Keratinocyte (primary cell): ENCODE measurements around the gene GPM6B. TPM values are rescaled to one million over a fixed set of nuclear protein-coding genes. Genes with fewer than 3 reads are reported as not detected.
A peak's percentile ranks its signal among the peaks of the same experiment; 100 is the strongest.

Experiments used
- DNase-seq: peaks from one replicate; pipeline ENCODE4 v3.0.0-alpha.2; 2011; ENCODE audit warnings: low read depth, missing footprints, low spot score
- FAIRE-seq: peaks from 2 replicates; lab custom pipeline; 2011; peaks lifted over from hg19 to GRCh38; lab: Jason Lieb, UNC
- H2AFZ ChIP-seq: 2 replicates; pipeline ENCODE4 v1.6.0; 2012; ENCODE audit warnings: low read length, control low read depth, inconsistent platforms; ENCODE audit not compliant: control insufficient read depth
- H3K27ac ChIP-seq: 2 replicates; pipeline ENCODE4 v1.5.1; 2011; ENCODE audit warnings: low read length; ENCODE audit not compliant: control insufficient read depth, insufficient read depth
- H3K27me3 ChIP-seq: 3 replicates; pipeline ENCODE4 v1.6.0; 2011; ENCODE audit warnings: low read length; ENCODE audit not compliant: control insufficient read depth, insufficient read depth; ENCODE audit errors: extremely low read depth
- H3K36me3 ChIP-seq, 2 experiments: 2 replicates in 1 of 2; 3 replicates in 1 of 2; pipeline ENCODE4 v1.5.1; 2011; ENCODE audit warnings: low read length in 2 of 2, mild to moderate bottlenecking in 1 of 2; ENCODE audit not compliant: control insufficient read depth in 2 of 2, insufficient read depth in 2 of 2; ENCODE audit errors: extremely low read depth in 1 of 2
- H3K4me1 ChIP-seq: 3 replicates; pipeline ENCODE4 v1.5.1; 2011; ENCODE audit warnings: low read length; ENCODE audit not compliant: control insufficient read depth, insufficient read depth; ENCODE audit errors: extremely low read depth
- H3K4me2 ChIP-seq: 3 replicates; pipeline ENCODE4 v1.6.0; 2011; ENCODE audit warnings: low read depth, low read length; ENCODE audit not compliant: control insufficient read depth, insufficient read depth; ENCODE audit errors: extremely low read depth
- H3K4me3 ChIP-seq, 3 experiments: fragments of 200-600 bp in 1 of 3; sonication (generic) in 1 of 3; 2 replicates in 2 of 3; 3 replicates in 1 of 3; pipeline ENCODE4 v1.5.1; 2011 to 2016; ENCODE audit warnings: low read length in 3 of 3, mild to moderate bottlenecking in 3 of 3, control low read depth in 2 of 3, inconsistent platforms in 1 of 3, low read depth in 1 of 3, mixed read lengths in 1 of 3, mixed run types in 1 of 3, moderate library complexity in 1 of 3; ENCODE audit not compliant: control insufficient read depth in 2 of 3, insufficient read depth in 2 of 3; ENCODE audit errors: extremely low read depth in 1 of 3
- H3K79me2 ChIP-seq: 2 replicates; pipeline ENCODE4 v1.6.0; 2012; ENCODE audit warnings: low read length; ENCODE audit not compliant: control insufficient read depth, insufficient read depth
- H3K9ac ChIP-seq: 3 replicates; pipeline ENCODE4 v1.6.0; 2011; ENCODE audit warnings: low read length; ENCODE audit not compliant: control insufficient read depth, insufficient read depth; ENCODE audit errors: extremely low read depth
- H3K9me1 ChIP-seq: 3 replicates; pipeline ENCODE4 v1.6.0; 2011; ENCODE audit warnings: low read length; ENCODE audit not compliant: control insufficient read depth, insufficient read depth; ENCODE audit errors: extremely low read depth
- H3K9me3 ChIP-seq: 2 replicates; pipeline ENCODE4 v1.5.1; 2012; ENCODE audit warnings: low read depth, low read length; ENCODE audit not compliant: control insufficient read depth
- H4K20me1 ChIP-seq: 3 replicates; pipeline ENCODE4 v1.6.0; 2011; ENCODE audit warnings: low read length; ENCODE audit not compliant: control insufficient read depth, insufficient read depth; ENCODE audit errors: extremely low read depth
- EZH2 ChIP-seq: IDR thresholded peaks from one replicate; pipeline ENCODE4 v1.6.1; 2012; ENCODE audit warnings: inconsistent platforms, mild to moderate bottlenecking, low read length, moderate library complexity
- dilution Hi-C: fragments of 300-500 bp; cut with MboI; formaldehyde crosslinking; loops from one replicate; pipeline ENCODE4 v1.7.0; 2020; ENCODE audit warnings: low sequenced_read_pairs; ENCODE audit not compliant: extremely low pct_ligation_motif_present
- polyA plus RNA-seq, 5 experiments: library from polyadenylated mRNA; depleted of rRNA in 3 of 5; stranded (reverse) in 3 of 5; stranded (forward) in 1 of 5; unstranded in 1 of 5; fragments of >200 nt; gene quantifications; 1 replicate in 1 of 5; 2 replicates in 3 of 5; 3 replicates in 1 of 5; pipeline versions ENCODE4 v1.2.1 to v1.2.3, GENCODE V29; 2011 to 2012; ENCODE audit warnings: missing spikeins in 2 of 5, low read depth in 1 of 5, low replicate concordance in 1 of 5
- TF ChIP-seq, protein P1 (sequence below), 3 experiments: IDR thresholded peaks in 1 of 3; conservative IDR thresholded peaks in 1 of 3; optimal IDR thresholded peaks in 1 of 3; 2 replicates in 2 of 3; 3 replicates in 1 of 3; pipeline versions ENCODE3 to v1.5.1; 2011; ENCODE audit warnings: low read length in 3 of 3, mild to moderate bottlenecking in 3 of 3, moderate library complexity in 2 of 3, control low read depth in 1 of 3, inconsistent platforms in 1 of 3; ENCODE audit not compliant: insufficient read depth in 2 of 3; ENCODE audit errors: extremely low read depth in 1 of 3

Gene GPM6B
- polyA plus RNA-seq, 1 donor (not counting 4 experiments of a cell fraction or from before 2014, with no cell fraction given) = 0.26 TPM

- H3K79me2 ChIP-seq = peaks cover 1% of the 10 kb centered on the region
- DNase-seq (no peak), FAIRE-seq (no peak)
- peaks cover 2 to 4% of the 10 kb centered on the region in 2 experiments for H3K36me3 ChIP-seq
- H3K9me3 ChIP-seq = no peaks in the 10 kb centered on the region
- TF ChIP-seq EZH2 = no peak
- TF ChIP-seq, protein P1, sequence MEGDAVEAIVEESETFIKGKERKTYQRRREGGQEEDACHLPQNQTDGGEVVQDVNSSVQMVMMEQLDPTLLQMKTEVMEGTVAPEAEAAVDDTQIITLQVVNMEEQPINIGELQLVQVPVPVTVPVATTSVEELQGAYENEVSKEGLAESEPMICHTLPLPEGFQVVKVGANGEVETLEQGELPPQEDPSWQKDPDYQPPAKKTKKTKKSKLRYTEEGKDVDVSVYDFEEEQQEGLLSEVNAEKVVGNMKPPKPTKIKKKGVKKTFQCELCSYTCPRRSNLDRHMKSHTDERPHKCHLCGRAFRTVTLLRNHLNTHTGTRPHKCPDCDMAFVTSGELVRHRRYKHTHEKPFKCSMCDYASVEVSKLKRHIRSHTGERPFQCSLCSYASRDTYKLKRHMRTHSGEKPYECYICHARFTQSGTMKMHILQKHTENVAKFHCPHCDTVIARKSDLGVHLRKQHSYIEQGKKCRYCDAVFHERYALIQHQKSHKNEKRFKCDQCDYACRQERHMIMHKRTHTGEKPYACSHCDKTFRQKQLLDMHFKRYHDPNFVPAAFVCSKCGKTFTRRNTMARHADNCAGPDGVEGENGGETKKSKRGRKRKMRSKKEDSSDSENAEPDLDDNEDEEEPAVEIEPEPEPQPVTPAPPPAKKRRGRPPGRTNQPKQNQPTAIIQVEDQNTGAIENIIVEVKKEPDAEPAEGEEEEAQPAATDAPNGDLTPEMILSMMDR (optimal IDR thresholded peaks at IDR 0.05 in 1 of 3, IDR thresholded peaks at IDR 0.05 in 1 of 3, conservative IDR thresholded peaks at IDR 0.05 in 1 of 3; ENCODE audit: extremely low read depth in 1 of 3, insufficient read depth in 2 of 3, low read length in 3 of 3) = no peak
- no peaks in the 10 kb centered on the region for H3K9me1 ChIP-seq
- H3K9ac ChIP-seq = no peak overlapping the region
- H2AFZ ChIP-seq = no peak overlapping the region
- no peak overlapping the region for H3K4me2 ChIP-seq
- no peaks in the 10 kb centered on the region for H4K20me1 ChIP-seq
- H3K27me3 ChIP-seq = no peaks in the 10 kb centered on the region
- H3K27ac ChIP-seq = no peak overlapping the region
- dilution Hi-C loops = no loop called here
- H3K4me3 ChIP-seq = no peak overlapping the region
- H3K4me1 ChIP-seq = no peaks in the 10 kb centered on the region
Measured at GRCh38 chrX:13741695-13742094, 75.2 kb downstream of the GPM6B start.

DNA sequence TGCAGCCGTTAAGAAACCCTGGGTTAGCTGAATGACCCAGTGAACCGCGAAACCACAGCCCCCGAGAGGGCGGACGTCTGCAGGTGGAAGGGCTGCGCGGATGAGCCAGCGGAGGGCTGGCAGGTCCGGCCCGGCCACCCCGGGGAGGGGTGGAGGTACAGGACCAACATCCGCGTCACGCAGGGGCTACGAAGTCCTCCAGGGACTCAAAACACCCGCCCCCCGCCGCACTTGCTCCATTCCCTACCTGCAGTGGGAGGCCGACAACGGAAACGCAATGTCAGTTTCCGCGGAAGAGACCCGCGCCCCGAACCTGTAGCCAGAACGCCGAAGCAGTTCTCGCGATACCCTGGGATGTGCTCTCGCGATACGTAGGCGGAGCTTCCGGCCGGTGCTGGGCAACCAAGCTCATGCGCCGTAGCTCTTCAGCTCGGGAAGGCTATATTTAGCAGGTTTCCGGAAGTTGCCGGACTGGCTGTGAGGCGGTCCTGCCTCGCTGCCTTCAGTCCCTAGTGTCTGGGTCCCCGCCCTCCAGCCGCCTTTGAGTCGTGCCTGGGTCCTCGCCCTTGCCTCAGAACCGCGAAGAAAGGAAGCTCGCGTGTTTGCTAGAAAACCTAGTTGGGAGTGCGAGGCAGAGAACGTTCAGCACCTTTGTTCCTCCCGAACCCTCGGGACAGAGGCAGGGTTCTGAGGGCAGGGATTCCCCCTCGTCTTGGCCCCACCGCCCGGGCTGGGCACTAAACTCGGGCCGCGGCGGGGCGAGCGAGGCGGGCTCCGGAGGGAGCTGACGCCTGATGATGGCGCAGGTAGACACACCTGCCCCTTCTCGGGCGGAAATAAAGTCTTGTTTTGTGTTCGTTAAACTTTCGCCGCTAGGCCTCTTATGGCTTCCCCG, 82.4 kb downstream of the GPM6B start, which contains the start of the genes OFD1 and TRAPPC2:
Gene OFD1 (plus strand): TSS at position 471 of the 895 bp plus-strand sequence. CDS start 324 bp downstream, at position 795.
Gene TRAPPC2 (minus strand): TSS at position 343 of the 895 bp plus-strand sequence. CDS start 14,657 bp downstream, outside the sequence.
- Histone ChIP-seq H2AFZ (peak within 1 kb of the TSS; percentile 98), H3K36me3 (peaks cover under 1 to 2% of the 10 kb centered on the region in 2 experiments), H3K79me2 (peaks cover 47% of the 10 kb centered on the region), H3K27me3 (no peaks in the 10 kb centered on the region), H3K27ac (peak within 1 kb of the TSS; percentile 97), H3K9me1 (no peaks in the 10 kb centered on the region), H3K4me3 (peak within 1 kb of the TSS; percentile 87 to 99 (median 96)), H3K4me2 (peak within 1 kb of the TSS; percentile 96), H4K20me1 (no peaks in the 10 kb centered on the region), H3K4me1 (peaks cover 10% of the 10 kb centered on the region), H3K9ac (peak within 1 kb of the TSS; percentile 98), H3K9me3 (no peaks in the 10 kb centered on the region)
- dilution Hi-C loops = no loop called here
- FAIRE-seq = peak; percentile 91
- DNase-seq = peak; percentile 93
- TF ChIP-seq, protein P1 (optimal IDR thresholded peaks at IDR 0.05 in 1 of 3, IDR thresholded peaks at IDR 0.05 in 1 of 3, conservative IDR thresholded peaks at IDR 0.05 in 1 of 3; ENCODE audit: extremely low read depth in 1 of 3, insufficient read depth in 2 of 3, low read length in 3 of 3) = peak in 1 of 3 experiments; percentile 4
- TF ChIP-seq EZH2 = no peak
